ENCODE data around the gene SORCS2. TPM values are rescaled to one million over a fixed set of nuclear protein-coding genes. Genes with fewer than 3 reads are reported as not detected.

Gene SORCS2
- polyA plus RNA-seq (ENCODE audit: insufficient read length in 4 of 4) = 10 to 100 TPM in 1 of 4 donors, 1 to 10 TPM in 3; 5.8 to 64.8 (median 8.9) TPM

- DNase-seq (ENCODE audit: low read depth in 4 of 4, low spot score in 3 of 4) = peak in 1 of 4 donors; percentile 45
Observed at GRCh38 chr4:7192252-7193029, at the start of gene SORCS2. Gene SORCS2 (plus strand): TSS chr4:7192538.

DNA sequence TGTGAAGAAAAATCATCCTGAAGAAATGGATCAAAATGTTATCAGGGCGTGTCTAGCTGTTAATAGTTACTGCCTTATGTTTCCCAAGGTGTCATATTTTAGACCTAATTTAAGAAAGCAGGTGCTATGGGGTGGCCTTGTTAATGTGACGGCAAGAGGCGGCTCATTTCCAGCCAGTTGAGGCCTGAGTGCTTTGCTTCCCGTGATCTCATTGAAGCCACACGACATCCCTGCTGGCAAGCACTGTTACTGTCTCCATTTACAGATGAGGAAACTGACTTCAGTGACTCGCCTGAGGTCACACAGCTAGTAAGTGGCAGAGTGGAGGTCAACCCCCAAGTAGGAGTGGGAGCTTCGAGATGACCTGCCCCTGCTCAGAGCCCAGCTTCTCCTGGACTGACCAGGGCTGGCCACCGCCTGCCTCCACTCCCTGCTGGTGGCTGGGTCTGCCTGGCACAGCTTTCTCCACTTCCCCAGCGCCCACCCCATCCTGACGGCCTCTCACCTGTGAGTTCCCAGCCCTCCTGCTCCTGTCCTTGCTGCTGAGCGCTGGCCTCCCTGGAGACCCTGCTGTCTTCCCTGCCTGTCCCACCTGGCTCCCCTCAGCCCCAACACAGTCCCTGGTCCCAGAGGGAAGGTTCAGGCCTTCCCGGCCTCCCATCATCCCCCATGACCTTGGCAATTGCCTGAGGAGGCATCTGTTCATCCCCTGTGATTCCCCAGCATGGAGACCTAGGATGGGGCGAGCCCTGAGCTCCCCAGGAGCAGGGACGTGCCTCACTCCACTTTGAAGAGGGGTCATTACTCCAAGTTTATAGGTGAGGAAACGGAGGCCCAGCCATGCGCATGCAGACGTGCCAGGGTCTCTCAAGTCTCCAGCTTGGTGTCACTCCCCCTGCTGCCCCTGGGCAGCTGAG, 47.7 kb upstream of the SORCS2 start:
- no peak for DNase-seq (ENCODE audit: low read depth in 4 of 4, low spot score in 3 of 4)

DNA sequence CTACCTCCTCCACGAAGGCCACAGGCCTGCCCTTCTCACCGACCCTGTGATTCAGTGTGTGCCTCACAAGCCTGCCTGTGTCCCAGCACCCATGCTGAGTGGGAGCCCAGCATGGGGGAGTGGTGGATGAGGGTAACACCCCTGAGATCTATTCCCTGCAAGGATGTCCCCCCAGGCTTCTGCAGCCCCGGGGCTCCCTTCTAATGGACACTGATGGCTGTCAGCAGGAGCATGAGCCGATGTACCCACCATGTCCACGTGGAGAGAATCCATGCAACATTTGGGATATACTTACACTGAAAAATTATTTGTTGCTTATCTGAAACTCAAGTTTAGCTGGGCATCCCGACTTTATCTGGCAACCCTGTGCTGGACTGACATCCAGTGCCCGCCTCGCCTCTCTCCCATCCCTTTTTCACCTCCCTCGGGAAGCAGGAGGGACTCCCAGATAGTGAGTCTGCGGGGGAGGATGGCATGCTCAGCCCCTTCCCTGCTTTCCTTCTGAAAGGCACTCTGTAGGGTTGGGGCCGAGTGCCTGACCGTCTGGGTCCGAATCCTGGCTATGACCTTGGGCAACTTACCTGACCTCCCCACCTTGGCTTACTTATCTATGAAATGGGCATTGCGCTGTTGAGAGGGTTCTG, 46.9 kb upstream of the SORCS2 start:
- no peak for DNase-seq (ENCODE audit: low read depth in 4 of 4, low spot score in 3 of 4)

DNA sequence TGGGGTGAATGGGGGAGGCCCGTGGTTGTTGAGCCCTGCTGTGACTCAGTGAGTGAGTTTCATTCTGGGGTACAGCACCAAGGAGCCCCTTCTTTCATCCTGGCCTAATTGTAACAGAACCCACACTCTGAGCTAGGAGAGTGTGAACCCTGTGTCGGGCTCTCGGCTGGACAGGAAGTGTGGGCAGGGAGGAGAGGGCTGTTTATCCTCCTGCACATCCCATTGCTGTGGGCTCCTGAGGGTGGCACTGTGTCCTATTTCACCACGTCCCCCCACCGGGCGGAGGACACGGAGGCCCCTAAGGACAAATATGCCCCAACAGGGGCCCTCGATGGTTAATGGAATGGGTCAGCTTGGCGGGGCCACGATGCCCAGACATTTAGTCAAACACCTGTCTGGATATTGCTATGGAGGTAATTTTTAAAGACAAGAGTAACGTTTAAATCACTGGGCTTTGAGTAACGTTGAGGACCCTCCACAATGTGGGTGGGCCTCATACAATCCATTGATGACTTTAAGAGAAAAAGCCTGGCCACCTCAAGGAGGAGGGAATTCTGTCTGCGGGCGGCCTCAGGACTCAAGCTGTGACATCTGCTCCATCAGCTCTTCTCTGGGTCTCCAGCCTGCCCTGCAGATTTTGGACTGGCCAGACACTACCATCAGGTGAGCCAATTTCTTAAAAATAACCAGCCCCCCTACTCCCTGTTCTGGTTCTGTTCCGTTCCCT, 46.1 kb upstream of the SORCS2 start:
- DNase-seq (ENCODE audit: low read depth in 4 of 4, low spot score in 3 of 4) = no peak

DNA sequence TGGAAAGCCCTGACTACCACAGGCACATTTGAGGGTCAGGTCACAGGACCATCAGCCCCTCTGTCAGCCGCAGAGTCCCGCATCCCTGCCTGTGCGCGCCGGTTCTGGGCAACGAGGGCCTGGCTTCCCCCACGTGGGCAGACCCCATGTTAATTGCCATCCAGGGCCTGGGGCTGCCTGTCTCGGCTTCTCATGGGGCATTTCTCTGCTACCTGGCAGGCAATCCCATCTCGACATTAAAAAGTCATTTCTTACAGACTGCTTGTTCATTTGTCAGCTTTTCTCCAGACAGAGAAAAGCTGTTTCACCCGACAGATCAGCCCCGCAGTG, 45.6 kb upstream of the SORCS2 start:
- no peak for DNase-seq (ENCODE audit: low read depth in 4 of 4, low spot score in 3 of 4)

DNA sequence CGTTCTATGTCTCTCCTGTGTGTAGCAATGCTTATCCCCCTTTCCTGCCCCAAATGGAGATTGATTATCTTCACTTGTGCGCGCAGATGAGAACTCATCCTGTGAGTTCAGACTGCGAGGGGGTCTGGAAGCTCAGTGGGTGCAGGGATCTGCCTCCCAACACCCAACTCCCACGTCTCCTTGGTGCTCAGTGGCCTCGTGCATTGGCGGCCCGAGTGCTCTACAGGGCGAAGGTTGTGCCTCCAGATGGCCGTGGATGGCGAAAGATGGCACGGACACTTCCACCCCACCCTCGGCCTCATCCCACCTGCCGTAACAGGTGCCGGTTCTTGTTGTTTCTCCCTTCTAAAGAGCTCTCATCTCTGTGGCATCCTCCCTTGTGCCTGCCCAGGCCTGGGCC, 45.1 kb upstream of the SORCS2 start:
- DNase-seq (ENCODE audit: low read depth in 4 of 4, low spot score in 3 of 4) = no peak

DNA sequence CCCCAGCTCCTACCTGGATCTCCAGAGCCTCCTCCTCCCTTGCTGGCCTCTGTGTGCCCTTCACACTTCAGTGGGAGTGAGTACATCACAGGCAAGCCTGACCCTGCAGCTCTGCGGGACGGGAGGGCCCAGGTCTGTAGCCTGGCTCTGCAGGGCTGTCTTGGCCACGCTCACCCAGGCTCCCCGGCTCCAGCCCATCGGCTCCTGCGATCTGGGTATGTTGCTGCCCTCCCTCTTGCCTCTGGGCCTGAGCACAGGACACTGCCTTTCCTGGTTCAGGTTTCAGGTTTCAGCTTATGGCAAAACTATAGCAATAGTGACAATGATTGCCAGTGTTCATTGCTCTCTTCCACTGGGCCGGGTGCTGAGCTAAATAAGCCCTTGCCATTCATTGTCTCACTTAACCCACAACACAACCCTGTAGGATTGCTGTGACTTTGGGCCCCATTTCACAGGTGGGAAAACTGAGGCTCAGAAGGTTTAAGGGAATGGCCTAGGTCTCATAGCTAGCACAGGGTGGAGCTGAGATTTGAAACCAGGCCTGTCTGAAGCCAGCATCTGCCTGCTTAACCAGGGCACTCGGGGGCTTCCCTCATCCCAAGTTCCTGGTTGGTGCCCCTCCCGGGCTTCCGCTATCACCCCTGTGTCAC, 44.6 kb upstream of the SORCS2 start:
- no peak for DNase-seq (ENCODE audit: low read depth in 4 of 4, low spot score in 3 of 4)

DNA sequence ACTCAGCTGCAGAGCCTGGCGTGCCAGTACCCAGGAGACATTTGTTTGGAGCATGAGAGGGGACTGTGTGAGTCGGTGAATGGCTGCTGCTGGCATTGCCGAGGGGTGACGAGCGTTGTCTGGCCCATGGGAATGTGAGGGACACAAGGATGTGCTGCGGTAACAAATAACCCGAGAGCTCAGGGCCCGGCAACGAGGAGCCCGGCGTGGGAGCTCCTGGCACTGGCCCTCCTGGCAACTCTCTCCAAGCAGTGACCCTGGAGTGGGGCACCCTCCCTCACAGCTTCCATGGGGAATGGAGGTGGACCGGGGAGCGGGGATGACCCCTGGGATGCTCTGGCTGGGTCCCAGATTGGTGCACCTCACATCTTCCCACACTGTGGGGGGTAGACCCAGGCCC, 44.0 kb upstream of the SORCS2 start:
- no peak for DNase-seq (ENCODE audit: low read depth in 4 of 4, low spot score in 3 of 4)

- DNase-seq (ENCODE audit: low read depth in 4 of 4, low spot score in 3 of 4) = no peak
Observed at GRCh38 chr4:7150036-7150635, 42.2 kb upstream of the SORCS2 start.

DNA sequence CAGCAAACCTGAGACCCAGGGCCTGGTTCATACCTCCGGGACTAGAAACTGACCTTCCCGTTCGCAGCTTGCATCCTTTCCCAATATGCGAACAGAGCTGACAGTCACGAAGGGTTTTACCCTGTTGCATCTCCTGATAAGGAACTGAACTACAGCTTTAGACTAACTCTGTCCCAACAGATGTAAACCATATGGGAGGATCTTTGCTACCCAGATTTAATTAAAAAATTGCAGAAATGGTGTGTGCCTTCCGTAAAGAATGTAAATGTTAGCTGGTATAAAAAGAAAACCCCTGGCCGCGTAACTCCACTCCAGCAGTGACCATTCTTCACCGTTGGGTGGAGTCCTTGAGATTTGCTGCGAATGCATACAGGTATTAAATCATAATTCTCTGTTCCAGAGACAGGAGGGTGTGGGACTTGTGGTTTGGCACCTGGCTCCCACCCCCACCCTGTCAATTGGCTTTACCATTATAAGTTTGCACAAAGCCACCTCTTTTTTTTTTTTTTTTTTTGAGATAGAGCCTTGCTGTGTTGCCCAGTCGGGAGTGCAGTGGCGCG, 40.6 kb upstream of the SORCS2 start:
- no peak for DNase-seq (ENCODE audit: low read depth in 4 of 4, low spot score in 3 of 4)

GRCh38 chr4:7153711-7154110, 38.6 kb upstream of the SORCS2 start:
- no peak for DNase-seq (ENCODE audit: low read depth in 4 of 4, low spot score in 3 of 4)

DNA sequence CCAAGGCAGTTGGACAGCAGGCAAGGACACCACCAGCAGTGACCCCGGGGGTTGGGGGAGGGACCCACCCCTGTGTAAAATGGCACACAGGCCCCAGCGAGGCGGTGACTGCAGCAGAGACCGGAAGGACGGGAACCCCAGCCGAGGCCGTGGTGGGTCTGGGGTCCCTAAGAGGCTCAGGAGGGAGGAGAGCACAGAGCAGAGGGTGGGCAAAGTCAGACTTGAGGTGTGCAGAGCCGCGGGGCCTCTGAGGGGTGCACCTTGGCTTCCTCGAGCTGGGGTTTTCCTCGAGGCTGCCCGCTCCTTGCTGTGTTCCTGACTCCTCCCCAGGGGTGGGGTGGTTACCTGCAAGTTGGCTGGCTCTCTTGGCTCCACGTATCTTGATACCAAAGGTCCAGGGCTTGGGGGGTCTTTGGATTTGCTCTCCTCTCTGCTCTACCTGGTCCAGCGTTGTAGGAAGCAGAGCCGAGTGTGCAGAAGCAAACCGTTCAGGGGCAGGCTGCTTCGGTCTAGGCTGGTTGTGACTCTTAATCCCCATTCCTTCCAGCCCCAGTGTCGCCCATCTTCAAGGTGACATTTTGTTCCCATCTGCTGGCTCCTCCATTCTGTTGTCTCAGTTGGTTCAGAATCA, 37.9 kb upstream of the SORCS2 start:
- DNase-seq (ENCODE audit: low read depth in 4 of 4, low spot score in 3 of 4) = no peak

GRCh38 chr4:7155590-7156071, 36.7 kb upstream of the SORCS2 start:
- no peak for DNase-seq (ENCODE audit: low read depth in 4 of 4, low spot score in 3 of 4)

DNA sequence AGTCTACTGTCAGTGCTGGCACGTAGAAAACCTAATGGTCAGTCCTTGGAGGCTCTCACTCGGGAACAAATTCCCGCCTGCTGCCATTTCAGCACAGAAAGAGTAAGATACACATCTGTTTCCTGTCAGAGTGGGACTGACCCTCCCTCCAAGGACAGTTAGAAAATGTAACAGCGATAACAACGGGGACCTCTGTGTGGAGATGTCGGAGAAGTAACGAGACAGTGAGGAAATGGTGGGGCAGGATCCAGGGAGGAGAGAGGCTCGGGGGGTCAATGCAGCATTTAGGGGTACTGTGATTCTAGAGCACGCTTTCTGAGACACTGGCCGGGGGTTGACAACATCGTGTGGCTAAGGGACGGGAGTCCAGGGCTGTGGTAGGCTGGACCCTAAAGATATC, 36.0 kb upstream of the SORCS2 start:
- no peak for DNase-seq (ENCODE audit: low read depth in 4 of 4, low spot score in 3 of 4)

DNA sequence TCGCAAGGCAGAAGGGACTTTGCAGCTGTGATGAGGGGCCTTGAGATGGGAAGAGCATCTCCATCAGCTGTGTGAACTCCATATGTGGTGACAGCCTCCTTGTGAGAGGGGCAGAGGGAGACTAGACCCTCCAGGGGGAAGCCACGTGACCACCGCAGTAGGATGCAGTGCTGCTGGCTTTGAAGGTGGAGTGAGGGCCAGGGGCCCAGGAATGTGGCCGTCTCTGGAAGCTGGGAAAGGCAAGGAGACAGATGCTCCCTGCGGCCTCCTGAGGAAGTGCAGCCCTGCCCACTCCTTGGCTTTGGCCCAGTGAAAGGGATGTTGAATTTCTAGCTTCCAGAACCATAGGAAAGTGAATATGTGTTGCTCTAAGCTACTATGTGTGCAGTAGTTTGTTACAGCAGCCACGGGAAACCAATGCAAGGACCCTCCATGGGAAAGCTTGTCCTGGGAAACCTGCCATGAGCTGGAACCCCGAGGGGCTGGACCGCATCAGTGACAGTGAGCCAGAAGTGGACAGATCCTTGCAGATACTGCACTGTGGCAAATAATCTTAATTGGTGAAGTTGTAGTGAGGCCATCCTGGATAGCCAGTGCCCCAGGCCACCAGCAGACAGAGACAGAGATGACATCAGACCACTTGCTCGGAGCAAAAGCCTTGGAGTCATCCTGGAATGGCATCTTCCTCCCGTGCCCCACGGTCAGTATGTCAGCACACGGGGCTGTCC, 35.4 kb upstream of the SORCS2 start:
- no peak for DNase-seq (ENCODE audit: low read depth in 4 of 4, low spot score in 3 of 4)

DNA sequence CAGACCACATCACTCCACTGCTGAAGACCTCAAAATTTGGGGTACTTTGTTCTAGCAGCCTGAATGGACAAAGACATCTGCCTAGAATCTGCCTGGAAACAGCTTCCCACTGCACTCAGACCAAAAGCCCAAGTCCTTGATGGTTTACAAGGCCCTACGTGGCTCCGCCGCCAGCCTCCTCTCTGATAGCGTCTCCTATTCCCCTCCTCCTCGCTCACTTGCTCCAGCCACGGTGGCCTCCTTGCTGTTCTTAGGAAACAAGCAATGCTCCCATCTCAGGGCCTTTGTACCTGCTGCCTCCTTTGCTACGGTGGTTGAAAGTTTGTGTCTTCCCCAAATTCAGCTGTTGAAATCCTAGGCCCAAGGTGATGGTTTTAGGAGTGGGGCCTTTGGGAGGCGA, 34.7 kb upstream of the SORCS2 start:
- DNase-seq (ENCODE audit: low read depth in 4 of 4, low spot score in 3 of 4) = no peak

DNA sequence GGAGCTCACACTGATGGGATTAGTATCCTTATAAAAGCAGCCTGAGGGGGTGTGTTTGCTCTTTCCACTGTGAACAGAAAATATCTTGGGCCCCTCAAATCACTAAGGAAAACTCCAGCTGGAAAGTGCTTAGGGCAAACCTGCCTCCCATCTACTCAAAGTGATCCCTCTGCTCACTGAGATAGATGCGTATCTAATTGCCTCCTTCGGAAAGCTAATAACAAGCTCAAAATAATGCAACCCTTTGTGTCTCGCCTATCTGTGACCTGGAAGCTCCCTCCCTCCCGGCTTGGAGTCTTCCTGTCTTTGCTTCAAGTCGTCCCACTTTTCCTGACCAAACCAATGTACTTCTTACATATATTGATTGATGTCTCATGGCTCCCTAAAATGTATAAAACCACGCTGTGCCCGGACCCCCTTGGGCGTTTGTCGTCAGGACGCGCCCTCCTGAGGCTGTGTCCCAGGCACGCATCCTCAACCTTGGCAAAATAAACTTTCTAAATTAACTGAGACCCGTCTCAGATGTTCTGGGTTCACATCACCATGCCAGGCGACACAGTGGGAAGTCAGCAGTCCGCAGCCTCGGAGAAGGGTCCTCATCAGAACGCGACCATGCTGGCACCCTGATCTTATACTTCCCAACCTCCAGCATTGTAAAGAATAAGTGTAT, 34.1 kb upstream of the SORCS2 start:
- no peak for DNase-seq (ENCODE audit: low read depth in 4 of 4, low spot score in 3 of 4)

GRCh38 chr4:7158991-7159390, 33.3 kb upstream of the SORCS2 start:
- DNase-seq (ENCODE audit: low read depth in 4 of 4, low spot score in 3 of 4) = no peak
